PC-9 (cell line): ENCODE measurements around the gene CMSS1.

Source experiments
- EZH2 ChIP-seq: fragments of 200-600 bp; sonication (generic); IDR thresholded peaks from 2 replicates; pipeline ENCODE4 v1.8.0; 2017; ENCODE audit warnings: antibody characterized with exemption, low read depth
- TF ChIP-seq, protein P1 (sequence below): fragments of 200-600 bp; sonication (generic); conservative IDR thresholded peaks from 2 replicates; pipeline ENCODE4 v1.6.1; 2017; ENCODE audit warnings: mixed run types, antibody characterized with exemption, mild to moderate bottlenecking, moderate library complexity

DNA sequence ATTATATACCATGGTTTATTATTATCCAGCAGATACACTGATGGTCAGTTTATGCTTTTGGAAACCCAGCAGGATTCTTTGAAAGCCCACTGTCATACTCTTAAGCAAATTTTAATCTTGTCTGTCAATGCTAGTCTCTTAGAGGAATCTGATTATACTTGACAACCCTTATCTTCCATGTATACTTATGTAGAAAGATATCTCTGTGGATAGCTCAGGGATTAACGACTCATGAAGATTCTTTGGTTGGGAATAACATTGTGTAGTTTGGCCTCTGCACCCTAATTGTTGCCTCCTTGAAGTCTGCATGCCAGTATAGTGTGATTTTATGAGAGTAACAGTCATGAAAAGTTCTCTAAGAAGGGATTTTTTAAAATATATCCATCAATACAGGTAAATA is 263.6 kb downstream of the CMSS1 start:
- TF ChIP-seq, protein P1, sequence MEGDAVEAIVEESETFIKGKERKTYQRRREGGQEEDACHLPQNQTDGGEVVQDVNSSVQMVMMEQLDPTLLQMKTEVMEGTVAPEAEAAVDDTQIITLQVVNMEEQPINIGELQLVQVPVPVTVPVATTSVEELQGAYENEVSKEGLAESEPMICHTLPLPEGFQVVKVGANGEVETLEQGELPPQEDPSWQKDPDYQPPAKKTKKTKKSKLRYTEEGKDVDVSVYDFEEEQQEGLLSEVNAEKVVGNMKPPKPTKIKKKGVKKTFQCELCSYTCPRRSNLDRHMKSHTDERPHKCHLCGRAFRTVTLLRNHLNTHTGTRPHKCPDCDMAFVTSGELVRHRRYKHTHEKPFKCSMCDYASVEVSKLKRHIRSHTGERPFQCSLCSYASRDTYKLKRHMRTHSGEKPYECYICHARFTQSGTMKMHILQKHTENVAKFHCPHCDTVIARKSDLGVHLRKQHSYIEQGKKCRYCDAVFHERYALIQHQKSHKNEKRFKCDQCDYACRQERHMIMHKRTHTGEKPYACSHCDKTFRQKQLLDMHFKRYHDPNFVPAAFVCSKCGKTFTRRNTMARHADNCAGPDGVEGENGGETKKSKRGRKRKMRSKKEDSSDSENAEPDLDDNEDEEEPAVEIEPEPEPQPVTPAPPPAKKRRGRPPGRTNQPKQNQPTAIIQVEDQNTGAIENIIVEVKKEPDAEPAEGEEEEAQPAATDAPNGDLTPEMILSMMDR = no peak
- TF ChIP-seq EZH2 = no peak
